HEK293T (cell line): ENCODE data around the gene TARBP1.

Source experiments
- ARNT ChIP-seq: fragments of 450-650 bp; IDR thresholded peaks from 2 replicates; pipeline ENCODE4 v1.6.1; 2017; ENCODE audit warnings: mild to moderate bottlenecking
- FOXA1 ChIP-seq: fragments of 450-650 bp; IDR thresholded peaks from 2 replicates; pipeline ENCODE4 v1.6.1; 2016; ENCODE audit warnings: mild to moderate bottlenecking
- FOXM1 ChIP-seq: fragments of 450-650 bp; IDR thresholded peaks from 2 replicates; pipeline ENCODE4 v1.6.1; 2017; ENCODE audit warnings: mild to moderate bottlenecking, borderline replicate concordance
- SUZ12 ChIP-seq: fragments of 450-650 bp; IDR thresholded peaks from 2 replicates; pipeline ENCODE4 v1.6.1; 2016; ENCODE audit warnings: mild to moderate bottlenecking

DNA sequence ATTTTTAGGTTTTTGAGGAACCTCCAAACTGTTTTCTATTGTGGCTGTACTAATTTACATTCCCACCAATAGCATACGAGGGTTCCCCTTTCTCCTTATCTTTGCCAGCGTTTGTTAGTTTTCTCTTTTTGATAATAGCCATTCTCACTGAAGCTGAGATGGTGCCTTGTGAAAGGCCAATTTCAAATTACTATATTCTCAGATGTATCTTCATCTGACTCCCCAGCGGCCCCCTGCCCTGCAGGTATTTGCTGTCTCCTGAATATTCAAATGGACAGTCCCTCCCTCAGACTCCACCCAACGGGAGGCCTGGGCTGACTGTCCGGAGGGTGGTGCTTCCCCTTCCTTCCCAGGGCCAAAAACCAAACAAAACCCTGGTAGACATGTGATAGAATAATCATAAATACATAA lies 33.5 kb upstream of the TARBP1 start:
- no peak for TF ChIP-seq ARNT
- TF ChIP-seq SUZ12 = no peak
- no peak for TF ChIP-seq FOXM1
- no peak for TF ChIP-seq FOXA1
